HG03457 (cell line): ENCODE data around the gene EEF1A1.
"Not testable (repeated sequence)": the region's sequence is repeated elsewhere in the genome, so short reads cannot be mapped to it uniquely, and the experiment has no call there.

Experiments
- ATAC-seq: cut with Tn5 transposase; IDR thresholded peaks from one replicate; pipeline ENCODE4 v1.9.1; 2021; ENCODE audit warnings: moderate number of reproducible peaks; ENCODE audit not compliant: unreplicated experiment

The EEF1A1 gene

GRCh38 chr6:73538116-73538779 is 17.4 kb upstream of the EEF1A1 start:
- ATAC-seq, result no peak

GRCh38 chr6:73537677-73538076 is 16.8 kb upstream of the EEF1A1 start:
- ATAC-seq, result no peak

- ATAC-seq, result no peak
Measured at GRCh38 chr6:73534628-73535027, 13.8 kb upstream of the EEF1A1 start.

GRCh38 chr6:73532293-73532692 is 11.5 kb upstream of the EEF1A1 start:
- no peak for ATAC-seq

GRCh38 chr6:73528897-73529296 is 8.1 kb upstream of the EEF1A1 start:
- no peak for ATAC-seq

- no peak for ATAC-seq
Measured at GRCh38 chr6:73525546-73526330, 4.9 kb upstream of the EEF1A1 start.

- peak; percentile 34 for ATAC-seq
Measured at GRCh38 chr6:73523434-73524123, 2.7 kb upstream of the EEF1A1 start.

- ATAC-seq, result peak; percentile 37
Measured at GRCh38 chr6:73521351-73521985, 636 bp upstream of the EEF1A1 start.

GRCh38 chr6:73519926-73520687 is 725 bp downstream of the EEF1A1 start:
- no peak for ATAC-seq

- ATAC-seq, result not testable (repeated sequence)
Measured at GRCh38 chr6:73518982-73519881, 1.6 kb downstream of the EEF1A1 start.

GRCh38 chr6:73518100-73518981 is 2.5 kb downstream of the EEF1A1 start:
- ATAC-seq, result not testable (repeated sequence)

- no peak for ATAC-seq
Measured at GRCh38 chr6:73516514-73517489, 4.0 kb downstream of the EEF1A1 start.

GRCh38 chr6:73515204-73515655 is 5.6 kb downstream of the EEF1A1 start:
- ATAC-seq, result no peak

- no peak for ATAC-seq
Measured at GRCh38 chr6:73514746-73515110, 6.1 kb downstream of the EEF1A1 start.

GRCh38 chr6:73513496-73513854 is 7.4 kb downstream of the EEF1A1 start:
- ATAC-seq, result no peak

- no peak for ATAC-seq
Measured at GRCh38 chr6:73511796-73512195, 9.0 kb downstream of the EEF1A1 start.

GRCh38 chr6:73509851-73510250 is 11.0 kb downstream of the EEF1A1 start:
- no peak for ATAC-seq

GRCh38 chr6:73508776-73509175 is 12.1 kb downstream of the EEF1A1 start:
- ATAC-seq, result no peak
